Activated T-helper 2 cell treated with anti-CD3 and anti-CD28 coated beads, Interferon-gamma antibody, Interleukin-2, Interleukin-4, amounts not matched to agents 10 μg/mL and 5 μg/mL and 100 μg/mL, durations not matched to agents 14 hours and 24 hours and 36 hours (primary cell): ENCODE measurements around the gene EIF4E2. TPM values are rescaled to one million over a fixed set of nuclear protein-coding genes. Genes with fewer than 3 reads are reported as not detected.

Source experiments
- DNase-seq: peaks from one replicate; pipeline ENCODE4 v3.0.0; 2021; ENCODE audit warnings: low spot score
- H3K27ac Mint-ChIP-seq: one replicate; pipeline ENCODE4 v1.8.0; 2021; ENCODE audit warnings: mixed read lengths
- H3K27me3 Mint-ChIP-seq: one replicate; pipeline ENCODE4 v1.8.0; 2021; ENCODE audit warnings: low read depth, mixed read lengths
- H3K36me3 Mint-ChIP-seq: one replicate; pipeline ENCODE4 v1.8.0; 2021; ENCODE audit warnings: low read depth, mixed read lengths
- H3K4me1 Mint-ChIP-seq: one replicate; pipeline ENCODE4 v1.8.0; 2021; ENCODE audit warnings: low read depth, mixed read lengths
- H3K4me3 Mint-ChIP-seq: one replicate; pipeline ENCODE4 v1.8.0; 2021; ENCODE audit warnings: low read depth, mild to moderate bottlenecking, moderate library complexity, mixed read lengths
- H3K9me3 Mint-ChIP-seq: one replicate; pipeline ENCODE4 v1.8.0; 2021; ENCODE audit warnings: mixed read lengths
- intact Hi-C: fragments of 100-400 bp; cut with micrococcal nuclease; formaldehyde crosslinking; loops from one replicate; pipeline ENCODE4 v1.15.1; 2023
- total RNA-seq: library from RNA; stranded (reverse); gene quantifications from 2 replicates; pipeline ENCODE4 v1.2.3, GENCODE V29; 2022

The EIF4E2 gene
- total RNA-seq: 85.0 and 88.4 TPM in 2 replicates

DNA sequence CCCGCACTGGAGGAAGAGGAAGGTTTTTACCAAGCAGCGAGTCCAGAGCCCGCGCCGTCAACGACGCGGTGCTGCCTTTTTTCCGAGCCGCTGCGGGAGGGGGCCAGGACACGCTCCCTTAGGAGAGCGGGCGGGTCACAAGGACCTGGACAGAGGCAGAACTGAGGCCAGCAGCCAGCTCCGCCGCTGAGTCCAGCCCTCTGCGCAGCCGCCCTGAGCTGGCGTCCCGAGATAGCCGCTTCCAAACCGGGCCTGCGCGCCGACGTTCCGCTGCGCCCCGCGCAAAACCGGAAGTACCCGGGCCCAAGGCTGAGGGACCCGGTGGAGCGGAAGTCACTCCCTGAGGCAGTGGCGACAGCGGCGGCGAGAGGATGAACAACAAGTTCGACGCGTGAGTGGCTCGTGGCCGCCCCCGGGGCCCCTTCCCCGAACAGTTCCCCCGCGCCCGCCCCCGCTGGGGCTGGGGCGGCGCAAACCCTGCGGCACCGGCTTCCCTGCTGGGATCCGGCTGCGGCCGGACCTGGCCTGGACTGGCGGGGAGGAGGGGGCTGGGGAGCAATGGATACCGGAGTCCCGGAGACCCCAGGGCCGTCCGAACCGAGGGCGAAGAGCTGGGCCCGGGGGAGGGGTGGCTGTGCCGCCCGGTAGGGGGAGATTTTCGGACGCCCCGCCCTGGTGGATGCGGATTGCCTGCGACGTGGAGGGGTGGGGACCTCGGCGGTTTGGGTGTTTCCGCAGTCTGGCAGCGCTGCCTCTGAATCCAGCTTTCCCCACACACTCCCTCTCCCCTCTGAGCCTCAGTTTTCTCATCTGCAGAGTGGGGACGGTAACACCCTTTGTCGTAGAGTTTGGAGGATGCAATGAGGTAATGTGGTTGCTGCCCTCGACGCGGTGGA, at the start of gene EIF4E2, which contains the start of gene TIGD1:
TSS of gene EIF4E2 (plus strand) at position 336 of the 896 bp plus-strand sequence. CDS start at position 372, 36 bp downstream.
TSS of gene TIGD1 (minus strand) at position 204 of the 896 bp plus-strand sequence. CDS start 675 bp downstream, outside the sequence.
- H3K4me3 Mint-ChIP-seq: peak within 1 kb of the TSS; percentile 99
- peaks cover 55% of the 10 kb centered on the region for H3K36me3 Mint-ChIP-seq
- intact Hi-C loops: loop anchor here (1.0 kb wide), 1 partner anchor 147 kb away; the partner anchor contains the start of gene GIGYF2

GRCh38 chr2:232501331-232501771, 49.1 kb upstream of the EIF4E2 start:
- H3K9me3 Mint-ChIP-seq: no peaks in the 10 kb centered on the region
- peaks cover 30% of the 10 kb centered on the region for H3K27me3 Mint-ChIP-seq
- H3K27ac Mint-ChIP-seq: no peak overlapping the region

More for the DNA sequence above, at the start of gene EIF4E2, which contains the start of gene TIGD1:
- peak; percentile 88 for DNase-seq
- Mint-ChIP-seq H3K9me3 (peaks cover 6% of the 10 kb centered on the region), H3K27me3 (no peaks in the 10 kb centered on the region), H3K27ac (peak within 1 kb of the TSS; percentile 100), H3K4me1 (peaks cover 57% of the 10 kb centered on the region)

GRCh38 chr2:232501794-232502390, 48.6 kb upstream of the EIF4E2 start:
- DNase-seq: no peak
- Mint-ChIP-seq H3K9me3 (no peaks in the 10 kb centered on the region), H3K27ac (no peak overlapping the region), H3K4me3 (no peak overlapping the region), H3K36me3 (no peaks in the 10 kb centered on the region), H3K4me1 (peaks cover 13% of the 10 kb centered on the region), H3K27me3 (peaks cover 30% of the 10 kb centered on the region)
- intact Hi-C loops: no loop called here

More at GRCh38 chr2:232501331-232501771, 49.1 kb upstream of the EIF4E2 start:
- peaks cover 13% of the 10 kb centered on the region for H3K4me1 Mint-ChIP-seq
- DNase-seq: no peak
- H3K4me3 Mint-ChIP-seq: no peak overlapping the region
- intact Hi-C loops: no loop called here
- no peaks in the 10 kb centered on the region for H3K36me3 Mint-ChIP-seq

DNA sequence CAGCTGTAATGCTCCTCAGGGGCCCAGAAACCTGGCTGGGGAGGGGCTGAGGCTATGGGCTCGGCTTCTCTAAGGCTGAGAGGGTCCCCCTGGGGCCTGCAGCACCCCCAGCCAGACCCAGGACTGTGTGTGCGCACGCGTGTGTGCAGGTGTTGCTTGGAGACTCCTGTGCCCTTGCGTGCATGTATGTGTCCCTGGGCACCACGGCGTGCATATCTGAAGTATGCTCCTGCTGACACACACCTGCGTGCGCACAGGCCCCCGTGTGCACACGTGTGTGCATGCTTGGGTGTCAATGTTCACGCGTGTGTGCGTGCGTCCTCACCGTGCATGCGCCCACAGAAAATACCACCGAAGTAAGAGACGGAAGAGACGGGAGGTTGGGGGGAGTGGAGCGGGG, 48.0 kb upstream of the EIF4E2 start:
- Mint-ChIP-seq H3K9me3 (no peaks in the 10 kb centered on the region), H3K4me1 (peaks cover 13% of the 10 kb centered on the region), H3K4me3 (peak overlapping the region; percentile 57), H3K27ac (peak overlapping the region; percentile 72), H3K36me3 (no peaks in the 10 kb centered on the region), H3K27me3 (peaks cover 30% of the 10 kb centered on the region)
- DNase-seq: no peak
- intact Hi-C loops: no loop called here

DNA sequence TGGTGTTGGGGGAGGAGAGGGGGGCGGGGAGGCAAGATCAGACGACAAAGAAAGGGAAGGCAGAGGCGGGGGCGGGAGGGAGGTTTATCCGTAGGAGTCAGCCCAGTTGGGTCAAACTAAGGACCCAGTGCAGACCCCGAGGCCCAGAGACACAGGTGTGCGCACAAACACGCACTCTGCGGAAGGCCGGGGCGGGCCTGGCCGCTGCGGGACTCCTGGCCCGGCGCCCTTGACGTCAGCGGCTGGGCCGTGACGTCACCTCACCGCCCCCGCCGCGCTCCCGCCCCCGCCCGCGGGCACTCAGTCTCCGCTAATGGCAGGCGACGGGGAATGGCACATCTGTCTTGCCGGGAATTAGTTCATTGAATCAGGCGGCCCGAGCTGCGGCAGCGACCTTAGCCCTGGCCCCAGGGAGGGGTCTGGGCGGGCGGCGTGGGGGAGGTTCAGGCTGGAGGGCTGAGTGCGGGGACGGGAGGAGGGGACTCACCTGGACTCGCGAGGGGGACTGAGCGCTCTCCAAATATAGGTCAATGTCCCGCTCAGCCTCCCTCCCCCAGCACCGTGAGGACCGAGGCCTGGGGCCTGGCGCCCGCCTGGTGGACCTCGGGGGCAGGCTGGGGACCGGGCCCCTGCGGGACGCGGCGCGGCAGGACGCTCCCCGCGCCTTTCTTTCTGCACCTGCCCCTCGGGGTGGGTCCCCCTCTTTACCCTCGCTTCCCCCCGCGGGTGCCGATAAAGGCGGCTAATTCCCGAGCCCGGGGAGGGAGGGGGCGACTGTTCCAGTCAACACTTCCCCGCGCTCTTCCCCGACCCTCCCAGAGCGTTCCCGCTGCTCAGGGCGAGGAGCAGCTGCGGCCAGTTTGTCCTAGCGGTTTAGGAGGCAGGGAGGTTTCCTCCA, 47.3 kb upstream of the EIF4E2 start:
- DNase-seq: no peak
- Mint-ChIP-seq H3K27ac (no peak overlapping the region), H3K9me3 (no peaks in the 10 kb centered on the region), H3K36me3 (no peaks in the 10 kb centered on the region), H3K4me1 (peaks cover 13% of the 10 kb centered on the region), H3K4me3 (peak overlapping the region; percentile 41), H3K27me3 (peaks cover 30% of the 10 kb centered on the region)
- intact Hi-C loops: no loop called here

DNA sequence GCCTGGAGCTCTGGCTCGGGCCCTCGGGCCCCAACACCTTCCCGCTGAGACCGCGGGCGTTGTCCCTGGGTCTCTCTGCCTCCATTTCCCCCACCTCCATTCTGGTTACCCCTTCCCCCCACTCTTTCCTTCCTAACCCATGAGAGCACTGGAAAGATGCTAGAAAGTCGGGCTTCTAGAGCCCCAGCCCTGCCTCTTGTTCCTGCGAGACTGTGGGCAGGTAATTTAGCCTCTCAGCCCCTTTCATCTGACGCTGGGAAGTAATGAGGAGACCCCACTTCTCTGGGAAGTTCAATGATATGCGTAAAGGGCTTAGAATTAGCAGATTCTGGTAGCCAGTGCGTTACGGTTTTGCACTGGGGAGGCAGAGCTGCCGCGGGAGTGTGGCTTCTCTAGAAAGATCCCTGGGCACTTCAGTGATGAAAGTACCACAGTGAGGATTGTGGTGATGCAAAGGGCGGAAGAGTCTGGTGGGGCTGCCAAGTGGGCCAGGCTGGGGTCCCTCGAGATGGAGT, 46.6 kb upstream of the EIF4E2 start:
- Mint-ChIP-seq H3K36me3 (no peaks in the 10 kb centered on the region), H3K4me3 (peak overlapping the region; percentile 41), H3K27ac (no peak overlapping the region), H3K27me3 (peaks cover 30% of the 10 kb centered on the region), H3K4me1 (peaks cover 13% of the 10 kb centered on the region), H3K9me3 (no peaks in the 10 kb centered on the region)
- intact Hi-C loops: no loop called here
- no peak for DNase-seq

- intact Hi-C loops: no loop called here
- H3K4me3 Mint-ChIP-seq: no peak overlapping the region
- peaks cover 32% of the 10 kb centered on the region for H3K27me3 Mint-ChIP-seq
- no peaks in the 10 kb centered on the region for H3K36me3 Mint-ChIP-seq
- no peaks in the 10 kb centered on the region for H3K9me3 Mint-ChIP-seq
- no peak for DNase-seq
- H3K4me1 Mint-ChIP-seq: peaks cover 13% of the 10 kb centered on the region
- H3K27ac Mint-ChIP-seq: no peak overlapping the region
Measured at GRCh38 chr2:232504438-232504837, 46.1 kb upstream of the EIF4E2 start.

DNA sequence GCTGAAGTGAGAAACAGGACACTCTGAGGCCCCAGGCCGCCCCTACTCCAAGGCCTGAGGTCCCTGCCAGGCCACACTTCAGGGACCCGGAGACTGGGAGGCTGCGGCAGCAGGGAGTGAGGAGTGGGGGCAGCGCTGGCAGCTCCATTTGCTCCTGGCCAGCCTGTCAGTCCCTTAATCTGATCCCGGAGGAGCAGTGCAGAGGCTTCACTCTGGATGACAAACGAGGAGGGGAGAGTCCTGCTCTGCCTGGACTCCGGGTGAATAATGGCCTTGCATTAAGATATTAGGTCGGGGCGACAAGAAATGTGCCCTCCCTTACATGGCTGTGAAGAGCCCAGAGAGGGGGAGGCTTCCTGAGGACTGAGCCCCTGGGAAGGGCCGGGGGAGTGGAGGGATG, 44.6 kb upstream of the EIF4E2 start:
- no peak for DNase-seq
- Mint-ChIP-seq H3K36me3 (no peaks in the 10 kb centered on the region), H3K9me3 (no peaks in the 10 kb centered on the region), H3K4me3 (no peak overlapping the region), H3K27me3 (peaks cover 33% of the 10 kb centered on the region), H3K4me1 (peaks cover 13% of the 10 kb centered on the region), H3K27ac (no peak overlapping the region)
- intact Hi-C loops: no loop called here

DNA sequence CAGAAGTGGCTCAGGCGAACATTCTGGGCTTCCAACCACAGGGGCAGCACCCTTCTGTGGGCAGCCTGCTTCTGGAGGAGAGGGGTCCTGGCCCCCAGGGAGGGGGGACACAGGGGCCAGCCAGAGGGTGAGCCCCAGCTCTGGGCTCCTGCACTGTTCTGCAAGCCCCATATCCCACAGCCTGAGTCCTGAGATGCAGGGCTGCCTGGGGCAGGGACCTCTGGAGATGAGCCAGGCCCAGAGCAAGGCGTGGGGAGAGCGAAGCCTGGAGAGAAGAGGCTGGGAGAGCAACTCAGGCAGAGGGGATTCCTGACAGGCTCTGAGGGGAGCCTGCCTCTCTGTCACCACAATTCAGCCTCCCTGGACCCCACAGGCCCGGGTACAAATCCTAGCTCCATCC, 43.8 kb upstream of the EIF4E2 start:
- Mint-ChIP-seq H3K4me1 (peaks cover 13% of the 10 kb centered on the region), H3K4me3 (no peak overlapping the region), H3K36me3 (no peaks in the 10 kb centered on the region), H3K27ac (no peak overlapping the region), H3K9me3 (no peaks in the 10 kb centered on the region), H3K27me3 (peaks cover 33% of the 10 kb centered on the region)
- no peak for DNase-seq
- intact Hi-C loops: no loop called here

- no peak for DNase-seq
- no peak overlapping the region for H3K27ac Mint-ChIP-seq
- H3K4me1 Mint-ChIP-seq: peaks cover 8% of the 10 kb centered on the region
- H3K36me3 Mint-ChIP-seq: no peaks in the 10 kb centered on the region
- no peaks in the 10 kb centered on the region for H3K9me3 Mint-ChIP-seq
- intact Hi-C loops: no loop called here
- peaks cover 28% of the 10 kb centered on the region for H3K27me3 Mint-ChIP-seq
- H3K4me3 Mint-ChIP-seq: no peak overlapping the region
Measured at GRCh38 chr2:232508251-232508650, 42.2 kb upstream of the EIF4E2 start.

GRCh38 chr2:232511336-232511890, 39.1 kb upstream of the EIF4E2 start:
- no peak overlapping the region for H3K4me3 Mint-ChIP-seq
- intact Hi-C loops: no loop called here
- no peaks in the 10 kb centered on the region for H3K36me3 Mint-ChIP-seq
- no peaks in the 10 kb centered on the region for H3K4me1 Mint-ChIP-seq
- DNase-seq: no peak
- H3K9me3 Mint-ChIP-seq: no peaks in the 10 kb centered on the region
- no peak overlapping the region for H3K27ac Mint-ChIP-seq
- peaks cover 15% of the 10 kb centered on the region for H3K27me3 Mint-ChIP-seq

- H3K4me1 Mint-ChIP-seq: no peaks in the 10 kb centered on the region
- H3K9me3 Mint-ChIP-seq: no peaks in the 10 kb centered on the region
- H3K27me3 Mint-ChIP-seq: peaks cover 16% of the 10 kb centered on the region
- no peak overlapping the region for H3K4me3 Mint-ChIP-seq
- DNase-seq: no peak
- intact Hi-C loops: no loop called here
- no peak overlapping the region for H3K27ac Mint-ChIP-seq
- no peaks in the 10 kb centered on the region for H3K36me3 Mint-ChIP-seq
Measured at GRCh38 chr2:232512602-232513001, 37.9 kb upstream of the EIF4E2 start.
